SK-N-SH treated with all-trans-retinoic acid at 6 μM for 48 hours (cell line): ENCODE results near the gene TRIM34.

Experiments used
- ATAC-seq: fragments of 200-7000 bp; cut with Tn5 transposase; 3 replicates; pipeline ENCODE4 v1.9.1; 2020; ENCODE audit warnings: mild to moderate bottlenecking, moderate library complexity
- ARNTL ChIP-seq: fragments of 450-650 bp; formaldehyde crosslinking; IDR thresholded peaks from 2 replicates; pipeline ENCODE4 v1.5.0; 2020; ENCODE audit warnings: low read depth, mild to moderate bottlenecking, moderate library complexity, borderline replicate concordance
- BACH2 ChIP-seq: fragments of 250-450 bp; sonication (Bioruptor Pico); IDR thresholded peaks from 2 replicates; pipeline ENCODE4 v1.9.0; 2021; ENCODE audit warnings: mild to moderate bottlenecking, borderline replicate concordance
- CSDC2 ChIP-seq: fragments of 250-450 bp; sonication (Bioruptor Pico); IDR thresholded peaks from 2 replicates; pipeline ENCODE4 v1.5.0; 2020; ENCODE audit warnings: mild to moderate bottlenecking, moderate library complexity
- ESRRG ChIP-seq: fragments of 250-450 bp; sonication (Bioruptor Pico); IDR thresholded peaks from 2 replicates; pipeline ENCODE4 v1.6.1; 2021; ENCODE audit warnings: mild to moderate bottlenecking
- GLIS3 ChIP-seq: fragments of 250-450 bp; sonication (Bioruptor Pico); IDR thresholded peaks from 2 replicates; pipeline ENCODE4 v1.5.0; 2020; ENCODE audit warnings: mild to moderate bottlenecking, moderate library complexity
- ISL1 ChIP-seq: fragments of 250-450 bp; sonication (Bioruptor Pico); IDR thresholded peaks from 2 replicates; pipeline ENCODE4 v2.1.2; 2022; ENCODE audit warnings: mild to moderate bottlenecking, moderate library complexity
- OSR1 ChIP-seq: fragments of 250-450 bp; sonication (Bioruptor Pico); IDR thresholded peaks from 2 replicates; pipeline ENCODE4 v1.8.0; 2022; ENCODE audit warnings: moderate library complexity, mild to moderate bottlenecking, inconsistent platforms
- RARB ChIP-seq: fragments of 250-450 bp; sonication (Bioruptor Pico); IDR thresholded peaks from 2 replicates; pipeline ENCODE4 v1.8.0; 2021; ENCODE audit warnings: mild to moderate bottlenecking, moderate library complexity
- SNAI2 ChIP-seq: fragments of 250-450 bp; sonication (Bioruptor Pico); IDR thresholded peaks from 2 replicates; pipeline ENCODE4 v1.5.0; 2020; ENCODE audit warnings: mild to moderate bottlenecking, moderate library complexity
- TCF4 ChIP-seq: fragments of 250-450 bp; sonication (Bioruptor Pico); IDR thresholded peaks from 2 replicates; pipeline ENCODE4 v1.8.0; 2021; ENCODE audit warnings: mild to moderate bottlenecking, moderate library complexity, borderline replicate concordance
- TOX ChIP-seq: fragments of 250-450 bp; sonication (Bioruptor Pico); IDR thresholded peaks from 2 replicates; pipeline ENCODE4 v1.8.0; 2021; ENCODE audit warnings: mild to moderate bottlenecking, moderate library complexity, borderline replicate concordance
- ZFP3 ChIP-seq: fragments of 250-450 bp; sonication (Bioruptor Pico); IDR thresholded peaks from 2 replicates; pipeline ENCODE4 v1.5.0; 2020; ENCODE audit warnings: mild to moderate bottlenecking, moderate library complexity
- ZFP30 ChIP-seq: fragments of 450-650 bp; formaldehyde crosslinking; IDR thresholded peaks from 2 replicates; pipeline ENCODE4 v1.5.0; 2022; ENCODE audit warnings: mild to moderate bottlenecking, moderate library complexity
- ZNF565 ChIP-seq: fragments of 450-650 bp; formaldehyde crosslinking; conservative IDR thresholded peaks from 2 replicates; pipeline ENCODE4 v1.5.0; 2020; ENCODE audit warnings: low read depth, mild to moderate bottlenecking, moderate library complexity
- ZNF70 ChIP-seq: fragments of 450-650 bp; formaldehyde crosslinking; IDR thresholded peaks from 2 replicates; pipeline ENCODE4 v1.5.0; 2020; ENCODE audit warnings: mild to moderate bottlenecking, moderate library complexity
- ZNF8 ChIP-seq: fragments of 450-650 bp; formaldehyde crosslinking; IDR thresholded peaks from 2 replicates; pipeline ENCODE4 v1.5.0; 2020; ENCODE audit warnings: mild to moderate bottlenecking, moderate library complexity
- TF ChIP-seq, protein P1 (sequence below): fragments of 250-450 bp; sonication (Bioruptor Pico); IDR thresholded peaks from 2 replicates; pipeline ENCODE4 v1.8.0; 2021; ENCODE audit warnings: low read depth, mild to moderate bottlenecking, moderate library complexity, borderline replicate concordance
- TF ChIP-seq, protein P2 (sequence below): fragments of 250-450 bp; sonication (Bioruptor Pico); IDR thresholded peaks from 2 replicates; pipeline ENCODE4 v1.8.0; 2020; ENCODE audit warnings: mild to moderate bottlenecking, moderate library complexity, borderline replicate concordance
- TF ChIP-seq, protein P3 (sequence below): fragments of 250-450 bp; sonication (Bioruptor Pico); IDR thresholded peaks from 2 replicates; pipeline ENCODE4 v1.5.1; 2020; ENCODE audit warnings: low read depth, mild to moderate bottlenecking, moderate library complexity

The TRIM34 gene

DNA sequence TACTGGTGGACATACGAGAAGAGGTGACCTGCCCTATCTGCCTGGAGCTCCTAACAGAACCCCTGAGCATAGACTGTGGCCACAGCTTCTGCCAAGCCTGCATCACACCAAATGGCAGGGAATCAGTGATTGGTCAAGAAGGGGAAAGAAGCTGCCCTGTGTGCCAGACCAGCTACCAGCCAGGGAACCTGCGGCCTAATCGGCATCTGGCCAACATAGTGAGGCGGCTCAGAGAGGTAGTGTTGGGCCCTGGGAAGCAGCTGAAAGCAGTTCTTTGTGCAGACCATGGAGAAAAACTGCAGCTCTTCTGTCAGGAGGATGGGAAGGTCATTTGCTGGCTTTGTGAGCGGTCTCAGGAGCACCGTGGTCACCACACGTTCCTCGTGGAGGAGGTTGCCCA is 21.5 kb upstream of the TRIM34 start:
- TF ChIP-seq, protein P1, sequence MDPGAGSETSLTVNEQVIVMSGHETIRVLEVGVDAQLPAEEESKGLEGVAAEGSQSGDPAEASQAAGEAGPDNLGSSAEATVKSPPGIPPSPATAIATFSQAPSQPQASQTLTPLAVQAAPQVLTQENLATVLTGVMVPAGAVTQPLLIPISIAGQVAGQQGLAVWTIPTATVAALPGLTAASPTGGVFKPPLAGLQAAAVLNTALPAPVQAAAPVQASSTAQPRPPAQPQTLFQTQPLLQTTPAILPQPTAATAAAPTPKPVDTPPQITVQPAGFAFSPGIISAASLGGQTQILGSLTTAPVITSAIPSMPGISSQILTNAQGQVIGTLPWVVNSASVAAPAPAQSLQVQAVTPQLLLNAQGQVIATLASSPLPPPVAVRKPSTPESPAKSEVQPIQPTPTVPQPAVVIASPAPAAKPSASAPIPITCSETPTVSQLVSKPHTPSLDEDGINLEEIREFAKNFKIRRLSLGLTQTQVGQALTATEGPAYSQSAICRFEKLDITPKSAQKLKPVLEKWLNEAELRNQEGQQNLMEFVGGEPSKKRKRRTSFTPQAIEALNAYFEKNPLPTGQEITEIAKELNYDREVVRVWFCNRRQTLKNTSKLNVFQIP (CRISPR knock-in tag) = no peak
- TF ChIP-seq SNAI2 (CRISPR knock-in tag) (no peak), ISL1 (CRISPR knock-in tag) (no peak), ZNF8 (CRISPR knock-in tag) (no peak), CSDC2 (CRISPR knock-in tag) (no peak), ZFP30 (CRISPR knock-in tag) (no peak), ESRRG (no peak), RARB (CRISPR knock-in tag) (no peak)
- ATAC-seq = no peak

DNA sequence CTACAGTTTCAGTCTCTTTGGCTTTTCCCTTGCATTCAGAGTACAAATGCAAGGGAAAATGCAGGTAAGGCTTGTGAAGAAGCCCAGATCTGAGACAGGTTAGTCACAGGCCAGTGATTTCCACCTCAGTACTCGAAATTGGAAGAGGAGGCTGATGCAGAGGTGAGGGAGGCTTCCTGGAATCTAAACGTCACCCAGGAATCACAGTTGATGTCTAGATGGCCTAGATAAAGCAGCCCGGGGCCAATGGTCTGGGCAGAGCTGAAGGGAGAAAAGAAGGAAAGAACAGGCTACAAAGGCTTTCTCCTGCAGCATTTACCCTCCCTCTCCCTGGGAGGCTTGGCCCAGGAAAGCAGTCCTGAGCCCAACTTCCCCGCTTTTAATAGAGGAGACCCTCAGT is 19.9 kb upstream of the TRIM34 start:
- TF ChIP-seq GLIS3 (CRISPR knock-in tag) = no peak
- TF ChIP-seq OSR1 (CRISPR knock-in tag) = no peak
- no peak for TF ChIP-seq ZNF565 (CRISPR knock-in tag)
- TF ChIP-seq CSDC2 (CRISPR knock-in tag) = no peak
- TF ChIP-seq ESRRG = no peak
- no peak for TF ChIP-seq ZNF70 (CRISPR knock-in tag)
- TF ChIP-seq, protein P2, sequence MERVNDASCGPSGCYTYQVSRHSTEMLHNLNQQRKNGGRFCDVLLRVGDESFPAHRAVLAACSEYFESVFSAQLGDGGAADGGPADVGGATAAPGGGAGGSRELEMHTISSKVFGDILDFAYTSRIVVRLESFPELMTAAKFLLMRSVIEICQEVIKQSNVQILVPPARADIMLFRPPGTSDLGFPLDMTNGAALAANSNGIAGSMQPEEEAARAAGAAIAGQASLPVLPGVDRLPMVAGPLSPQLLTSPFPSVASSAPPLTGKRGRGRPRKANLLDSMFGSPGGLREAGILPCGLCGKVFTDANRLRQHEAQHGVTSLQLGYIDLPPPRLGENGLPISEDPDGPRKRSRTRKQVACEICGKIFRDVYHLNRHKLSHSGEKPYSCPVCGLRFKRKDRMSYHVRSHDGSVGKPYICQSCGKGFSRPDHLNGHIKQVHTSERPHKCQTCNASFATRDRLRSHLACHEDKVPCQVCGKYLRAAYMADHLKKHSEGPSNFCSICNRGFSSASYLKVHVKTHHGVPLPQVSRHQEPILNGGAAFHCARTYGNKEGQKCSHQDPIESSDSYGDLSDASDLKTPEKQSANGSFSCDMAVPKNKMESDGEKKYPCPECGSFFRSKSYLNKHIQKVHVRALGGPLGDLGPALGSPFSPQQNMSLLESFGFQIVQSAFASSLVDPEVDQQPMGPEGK (CRISPR knock-in tag) = no peak
- TF ChIP-seq, protein P3, sequence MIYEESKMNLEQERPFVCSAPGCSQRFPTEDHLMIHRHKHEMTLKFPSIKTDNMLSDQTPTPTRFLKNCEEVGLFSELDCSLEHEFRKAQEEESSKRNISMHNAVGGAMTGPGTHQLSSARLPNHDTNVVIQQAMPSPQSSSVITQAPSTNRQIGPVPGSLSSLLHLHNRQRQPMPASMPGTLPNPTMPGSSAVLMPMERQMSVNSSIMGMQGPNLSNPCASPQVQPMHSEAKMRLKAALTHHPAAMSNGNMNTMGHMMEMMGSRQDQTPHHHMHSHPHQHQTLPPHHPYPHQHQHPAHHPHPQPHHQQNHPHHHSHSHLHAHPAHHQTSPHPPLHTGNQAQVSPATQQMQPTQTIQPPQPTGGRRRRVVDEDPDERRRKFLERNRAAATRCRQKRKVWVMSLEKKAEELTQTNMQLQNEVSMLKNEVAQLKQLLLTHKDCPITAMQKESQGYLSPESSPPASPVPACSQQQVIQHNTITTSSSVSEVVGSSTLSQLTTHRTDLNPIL (CRISPR knock-in tag) = no peak
- TF ChIP-seq ARNTL (CRISPR knock-in tag) = no peak
- no peak for TF ChIP-seq RARB (CRISPR knock-in tag)
- no peak for TF ChIP-seq BACH2 (CRISPR knock-in tag)
- ATAC-seq = no peak; the same call in 2 of the 3 replicates

DNA sequence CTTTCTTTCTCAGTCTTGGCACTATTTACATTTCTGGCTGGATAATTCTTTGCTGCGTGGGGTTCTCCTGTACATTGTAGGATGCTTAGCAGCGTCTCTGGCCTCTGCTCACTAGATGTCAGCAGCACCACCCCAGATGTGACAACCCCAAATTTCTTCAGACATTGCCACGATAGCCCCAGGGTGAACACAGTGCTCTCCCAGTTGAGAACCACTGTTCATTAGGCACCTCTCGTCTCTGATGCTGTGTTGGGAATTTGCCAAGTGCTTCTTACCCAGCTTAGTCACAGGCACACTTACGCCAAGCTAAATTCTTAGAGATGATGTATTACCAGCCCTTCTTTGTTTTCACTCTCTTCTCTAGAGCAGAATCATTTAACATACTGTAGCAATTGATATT is 19.0 kb upstream of the TRIM34 start:
- TF ChIP-seq TCF4 (CRISPR knock-in tag) (no peak), OSR1 (CRISPR knock-in tag) (no peak), TOX (CRISPR knock-in tag) (no peak), ZFP30 (CRISPR knock-in tag) (no peak), SNAI2 (CRISPR knock-in tag) (no peak), GLIS3 (CRISPR knock-in tag) (no peak), BACH2 (CRISPR knock-in tag) (no peak), ZFP3 (CRISPR knock-in tag) (no peak), ZNF565 (CRISPR knock-in tag) (no peak)
- TF ChIP-seq, protein P2 (CRISPR knock-in tag) = no peak
- TF ChIP-seq, protein P1 (CRISPR knock-in tag) = no peak
- TF ChIP-seq, protein P3 (CRISPR knock-in tag) = no peak
- ATAC-seq = peak; percentile 51
